ENCODE data around the gene STARD10. TPM values are rescaled to one million over a fixed set of nuclear protein-coding genes. Genes with fewer than 3 reads are reported as not detected.

The STARD10 gene
- total and polyA plus RNA-seq, 8 donors: 83.8 to 146 (median 114) TPM

DNA sequence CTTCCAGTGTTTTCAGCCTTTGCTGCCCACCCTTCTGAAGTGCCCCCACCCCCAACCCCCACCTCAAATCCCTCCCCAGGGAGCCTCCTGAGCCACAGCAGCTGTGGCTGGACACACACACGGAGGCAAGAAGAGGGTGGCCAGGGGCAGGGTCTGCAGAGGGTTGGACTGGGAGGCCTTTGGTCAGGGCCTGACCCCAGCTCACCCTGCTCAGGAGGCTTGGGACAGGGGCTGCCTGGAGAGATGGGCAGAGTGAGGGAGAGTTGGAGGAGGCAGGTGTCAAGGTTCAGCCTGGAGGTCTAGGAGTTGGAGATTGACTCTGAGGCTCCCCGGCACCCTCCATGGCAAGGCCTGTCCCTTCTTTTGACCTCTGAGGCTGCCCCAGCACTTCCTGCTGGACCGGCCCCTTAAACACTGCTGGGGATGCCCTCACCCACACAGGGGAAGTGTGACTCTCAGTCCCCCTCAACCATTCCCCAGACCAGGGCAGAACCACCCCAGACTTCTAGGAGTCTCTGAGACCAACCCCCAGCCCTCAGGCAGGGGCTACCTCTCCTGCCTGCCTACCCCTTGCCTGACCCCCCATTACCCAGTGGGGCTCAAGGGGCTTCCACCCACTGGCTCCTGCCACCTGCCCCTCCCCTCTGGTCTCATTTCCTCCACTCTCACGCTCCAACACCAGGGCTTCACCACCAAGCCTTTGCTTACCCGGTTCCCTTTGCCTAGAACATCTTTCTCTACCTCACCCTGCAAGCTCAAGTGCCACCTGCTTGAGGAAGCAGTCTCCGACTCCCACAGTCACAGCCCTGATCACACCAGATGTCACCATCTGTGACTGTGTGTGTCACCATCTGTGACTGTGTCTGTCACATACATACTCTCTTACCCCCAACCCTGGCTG is 50.3 kb downstream of the STARD10 start:
- intact Hi-C loops (cut with DNase I): no loop called here

DNA sequence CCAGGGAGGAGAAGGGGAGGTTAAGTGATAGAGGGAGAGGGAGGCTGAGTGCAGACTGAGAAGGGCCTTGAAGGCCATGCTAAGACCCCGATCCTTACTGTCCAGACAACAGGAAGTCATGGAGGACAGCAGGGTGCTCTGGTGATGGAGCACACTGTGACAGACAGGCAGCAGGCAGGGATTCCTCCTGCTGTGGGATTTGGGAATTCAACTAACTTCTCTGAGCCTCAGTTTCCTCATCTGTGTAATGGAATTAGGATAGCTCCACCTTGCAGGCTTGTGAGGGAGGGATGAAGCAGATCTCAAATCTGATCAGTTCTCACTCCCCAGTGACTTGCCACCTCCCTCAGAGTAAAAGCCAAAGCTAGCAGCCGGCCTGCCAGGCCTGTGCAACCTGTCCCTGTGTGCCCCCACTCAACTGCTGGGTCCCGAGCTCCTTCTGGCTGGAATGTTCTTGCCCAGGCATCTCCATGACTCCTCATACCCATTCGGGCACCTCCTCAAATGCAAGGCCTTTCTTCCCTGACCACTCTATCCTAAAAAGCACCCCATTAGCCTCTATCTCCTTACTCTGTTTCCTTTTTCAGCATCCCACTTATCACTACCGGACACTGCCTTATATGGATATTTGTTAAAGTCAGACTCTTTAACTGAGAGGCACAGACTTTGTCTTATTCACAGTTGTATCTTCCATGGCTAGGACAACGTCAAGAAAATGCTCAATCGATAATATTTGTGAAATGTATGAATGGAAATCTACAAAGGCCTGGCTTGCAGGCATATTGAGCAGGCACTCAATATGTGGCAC is 51.1 kb downstream of the STARD10 start:
- Histone ChIP-seq H3K9me3 (no peaks in the 10 kb centered on the region), H3K27me3 (no peaks in the 10 kb centered on the region), H3K27ac (peak overlapping the region; percentile 83 to 91), H3K4me1 (peaks cover 33 to 97% of the 10 kb centered on the region in 2 donors), H3K36me3 (no peaks in the 10 kb centered on the region), H3K4me3 (no peak overlapping the region)
- DNase-seq (peak in 1 of 4 donors; percentile 35), ATAC-seq (no peak)
- intact Hi-C loops (cut with DNase I): no loop called here
- TF ChIP-seq, protein P1, sequence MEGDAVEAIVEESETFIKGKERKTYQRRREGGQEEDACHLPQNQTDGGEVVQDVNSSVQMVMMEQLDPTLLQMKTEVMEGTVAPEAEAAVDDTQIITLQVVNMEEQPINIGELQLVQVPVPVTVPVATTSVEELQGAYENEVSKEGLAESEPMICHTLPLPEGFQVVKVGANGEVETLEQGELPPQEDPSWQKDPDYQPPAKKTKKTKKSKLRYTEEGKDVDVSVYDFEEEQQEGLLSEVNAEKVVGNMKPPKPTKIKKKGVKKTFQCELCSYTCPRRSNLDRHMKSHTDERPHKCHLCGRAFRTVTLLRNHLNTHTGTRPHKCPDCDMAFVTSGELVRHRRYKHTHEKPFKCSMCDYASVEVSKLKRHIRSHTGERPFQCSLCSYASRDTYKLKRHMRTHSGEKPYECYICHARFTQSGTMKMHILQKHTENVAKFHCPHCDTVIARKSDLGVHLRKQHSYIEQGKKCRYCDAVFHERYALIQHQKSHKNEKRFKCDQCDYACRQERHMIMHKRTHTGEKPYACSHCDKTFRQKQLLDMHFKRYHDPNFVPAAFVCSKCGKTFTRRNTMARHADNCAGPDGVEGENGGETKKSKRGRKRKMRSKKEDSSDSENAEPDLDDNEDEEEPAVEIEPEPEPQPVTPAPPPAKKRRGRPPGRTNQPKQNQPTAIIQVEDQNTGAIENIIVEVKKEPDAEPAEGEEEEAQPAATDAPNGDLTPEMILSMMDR (IDR thresholded peaks at IDR 0.05): no peak

More for the DNA sequence above, 50.3 kb downstream of the STARD10 start:
- ATAC-seq: no peak
- peak in 1 of 4 donors; percentile 72 for DNase-seq
- Histone ChIP-seq H3K27ac (peak overlapping the region in 1 of 2 donors; percentile 91), H3K36me3 (no peaks in the 10 kb centered on the region), H3K4me3 (no peak overlapping the region), H3K9me3 (no peaks in the 10 kb centered on the region), H3K4me1 (peaks cover 30 to 90% of the 10 kb centered on the region in 2 donors), H3K27me3 (no peaks in the 10 kb centered on the region)
- TF ChIP-seq, protein P1 (IDR thresholded peaks at IDR 0.05): no peak

DNA sequence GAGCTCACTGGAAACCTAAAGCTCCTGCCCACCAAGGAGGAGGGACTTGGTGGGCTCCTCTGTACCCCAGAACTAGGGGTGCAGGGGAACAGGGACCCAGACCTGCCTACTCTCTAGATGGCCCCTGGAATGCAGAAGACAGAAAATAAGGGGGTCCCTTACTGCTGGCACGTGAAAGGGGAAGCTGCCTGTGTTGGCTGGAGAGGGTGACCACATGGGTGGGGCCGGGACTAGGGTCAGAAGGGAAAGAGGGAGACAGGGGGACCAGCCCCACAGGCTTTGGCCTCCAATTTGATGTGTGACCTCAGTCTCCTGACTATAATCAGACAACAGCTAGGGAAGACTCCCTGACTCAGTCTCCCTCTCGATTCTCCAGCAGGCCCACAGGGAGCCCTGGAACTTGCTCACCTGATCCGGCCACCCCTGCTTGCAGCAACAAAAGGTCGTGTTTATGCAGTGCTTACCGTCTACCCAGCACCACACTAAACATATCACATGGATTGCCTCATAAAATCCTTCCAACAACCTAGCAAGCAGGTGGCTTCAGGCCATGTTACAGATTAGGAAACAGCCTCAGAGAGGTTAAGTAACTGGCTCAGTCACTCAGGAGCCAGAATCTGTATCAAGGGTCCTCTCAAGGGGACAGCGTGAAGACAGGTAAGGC is 51.9 kb downstream of the STARD10 start:
- Histone ChIP-seq H3K36me3 (no peaks in the 10 kb centered on the region), H3K9me3 (no peaks in the 10 kb centered on the region), H3K4me1 (peaks cover 39 to 97% of the 10 kb centered on the region in 2 donors), H3K4me3 (no peak overlapping the region), H3K27me3 (no peaks in the 10 kb centered on the region), H3K27ac (peak overlapping the region; percentile 83 to 91)
- DNase-seq (peak in 2 of 4 donors; percentile 66 to 67), ATAC-seq (peak; percentile 8)
- intact Hi-C loops (cut with DNase I): no loop called here
- TF ChIP-seq, protein P1 (IDR thresholded peaks at IDR 0.05): no peak

DNA sequence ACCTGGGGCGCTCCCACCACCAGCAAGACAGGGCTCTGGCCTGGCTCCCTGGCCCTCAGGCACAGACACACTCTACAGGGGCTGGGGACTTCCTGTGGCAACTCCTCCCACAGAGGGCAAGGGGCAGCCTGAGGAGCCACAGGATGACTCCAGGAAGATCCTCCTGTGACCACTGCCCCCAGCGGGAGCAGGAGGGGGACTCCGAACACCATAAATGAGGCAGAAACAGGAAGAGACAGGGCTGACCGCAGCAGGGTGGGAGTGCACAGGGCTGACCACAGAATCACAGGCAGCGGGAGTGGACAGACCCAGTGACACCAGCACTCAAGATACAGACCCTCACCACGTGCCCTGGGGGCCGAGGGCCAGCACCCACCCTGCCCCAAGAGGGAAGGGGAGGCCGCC is 52.4 kb downstream of the STARD10 start:
- Histone ChIP-seq H3K27ac (peak overlapping the region; percentile 83 to 91), H3K9me3 (no peaks in the 10 kb centered on the region), H3K4me1 (peaks cover 39 to 97% of the 10 kb centered on the region in 2 donors), H3K36me3 (no peaks in the 10 kb centered on the region), H3K27me3 (no peaks in the 10 kb centered on the region), H3K4me3 (no peak overlapping the region)
- intact Hi-C loops (cut with DNase I): no loop called here
- TF ChIP-seq, protein P1 (IDR thresholded peaks at IDR 0.05): no peak
- ATAC-seq (peak; percentile 16), DNase-seq (peak in 2 of 4 donors; percentile 82 to 86)

All from left lung (tissue), 10 donors.